ENCODE data around the gene CACNA1H. TPM values are rescaled to one million over a fixed set of nuclear protein-coding genes. Genes with fewer than 3 reads are reported as not detected.
A peak's percentile ranks its signal among the peaks of the same experiment; 100 is the strongest.
"Not testable (repeated sequence)": the region's sequence is repeated elsewhere in the genome, so short reads cannot be mapped to it uniquely, and the experiment has no call there.

Gene CACNA1H
- total RNA-seq, 4 donors from 2014 or later: 1.8 to 13.6 (median 10.2) TPM

GRCh38 chr16:1245452-1246020 lies 92.6 kb downstream of the CACNA1H start:
- ATAC-seq (ENCODE audit: low FRiP score) (no peak), DNase-seq (ENCODE audit: low spot score) (no peak)
- no peak for TF ChIP-seq CTCF (IDR thresholded peaks at IDR 0.05)

GRCh38 chr16:1247903-1248537 lies 95.1 kb downstream of the CACNA1H start:
- not testable (repeated sequence) for ATAC-seq (ENCODE audit: low FRiP score); DNase-seq (ENCODE audit: low spot score)

GRCh38 chr16:1249031-1249755 lies 96.3 kb downstream of the CACNA1H start:
- DNase-seq (ENCODE audit: low spot score): not testable (repeated sequence)
- peak; percentile 31 for ATAC-seq (ENCODE audit: low FRiP score)

GRCh38 chr16:1253701-1254364 lies 100.9 kb downstream of the CACNA1H start:
- peak; percentile 49 for ATAC-seq (ENCODE audit: low FRiP score)
- DNase-seq (ENCODE audit: low spot score): not testable (repeated sequence)

GRCh38 chr16:1254821-1255220 lies 101.9 kb downstream of the CACNA1H start:
- not testable (repeated sequence) for ATAC-seq (ENCODE audit: low FRiP score); DNase-seq (ENCODE audit: low spot score)

- ATAC-seq (ENCODE audit: low FRiP score); DNase-seq (ENCODE audit: low spot score): not testable (repeated sequence)
Observed at GRCh38 chr16:1255276-1256122, 102.6 kb downstream of the CACNA1H start, which contains the start of gene TPSD1. TPSD1 (plus strand) TSS chr16:1256069; CDS start chr16:1256281, 212 bp downstream.

GRCh38 chr16:1256296-1256873 lies 103.5 kb downstream of the CACNA1H start:
- not testable (repeated sequence) for DNase-seq (ENCODE audit: low spot score); ATAC-seq (ENCODE audit: low FRiP score)

- TF ChIP-seq CTCF (IDR thresholded peaks at IDR 0.05): no peak
- DNase-seq (ENCODE audit: low spot score) (no peak), ATAC-seq (ENCODE audit: low FRiP score) (no peak)
Observed at GRCh38 chr16:1256874-1257322, 104.0 kb downstream of the CACNA1H start.

- DNase-seq (ENCODE audit: low spot score) (no peak), ATAC-seq (ENCODE audit: low FRiP score) (no peak)
- TF ChIP-seq CTCF (IDR thresholded peaks at IDR 0.05): no peak
Observed at GRCh38 chr16:1257561-1258224, 104.8 kb downstream of the CACNA1H start.
